GM19467 (cell line): ENCODE results near the gene PLAAT5.
"Not testable (repeated sequence)": the region's sequence is repeated elsewhere in the genome, so short reads cannot be mapped to it uniquely, and the experiment has no call there.

Experiments used
- ATAC-seq: cut with Tn5 transposase; IDR thresholded peaks from one replicate; pipeline ENCODE4 v1.9.1; 2021; ENCODE audit warnings: mild to moderate bottlenecking, moderate library complexity; ENCODE audit not compliant: unreplicated experiment

PLAAT5 gene

GRCh38 chr11:63488789-63489188, 2.2 kb downstream of the PLAAT5 start:
- no peak for ATAC-seq

- ATAC-seq = no peak
These were observed 5.2 kb downstream of the PLAAT5 start for GRCh38 chr11:63485777-63486176.

GRCh38 chr11:63480039-63480438, 10.9 kb downstream of the PLAAT5 start:
- no peak for ATAC-seq

- ATAC-seq = no peak
These were observed 12.1 kb downstream of the PLAAT5 start for GRCh38 chr11:63478896-63479295.

GRCh38 chr11:63476618-63477017, 14.3 kb downstream of the PLAAT5 start:
- ATAC-seq = no peak

- ATAC-seq = no peak
These were observed 18.6 kb downstream of the PLAAT5 start for GRCh38 chr11:63472372-63472771.

- no peak for ATAC-seq
These were observed 20.7 kb downstream of the PLAAT5 start for GRCh38 chr11:63470311-63470710.

- ATAC-seq = no peak
These were observed 28.8 kb downstream of the PLAAT5 start for GRCh38 chr11:63462137-63462536.

GRCh38 chr11:63459586-63459985, 31.4 kb downstream of the PLAAT5 start:
- no peak for ATAC-seq

- ATAC-seq = no peak
These were observed 42.3 kb downstream of the PLAAT5 start for GRCh38 chr11:63448646-63449045.

- ATAC-seq = no peak
These were observed 45.2 kb downstream of the PLAAT5 start for GRCh38 chr11:63445720-63446119.

- ATAC-seq = no peak
These were observed 45.8 kb downstream of the PLAAT5 start for GRCh38 chr11:63445118-63445517.

GRCh38 chr11:63444160-63444559, 46.8 kb downstream of the PLAAT5 start:
- no peak for ATAC-seq

GRCh38 chr11:63443714-63444113, 47.3 kb downstream of the PLAAT5 start:
- ATAC-seq = no peak

GRCh38 chr11:63435831-63436230, 55.1 kb downstream of the PLAAT5 start:
- not testable (repeated sequence) for ATAC-seq

- ATAC-seq = not testable (repeated sequence)
These were observed 55.6 kb downstream of the PLAAT5 start for GRCh38 chr11:63435351-63435750.

GRCh38 chr11:63430731-63431130, 60.2 kb downstream of the PLAAT5 start:
- ATAC-seq = not testable (repeated sequence)

GRCh38 chr11:63427971-63428508, 62.9 kb downstream of the PLAAT5 start:
- no peak for ATAC-seq

- no peak for ATAC-seq
These were observed 73.7 kb downstream of the PLAAT5 start for GRCh38 chr11:63417174-63417852.
